HL-60/S4 treated with phorbol 12-myristate 13-acetate at 8.2 ng/mL for 4 days and 3 days (cell line): ENCODE results near the gene RSKR.
"Not testable (repeated sequence)": the region's sequence is repeated elsewhere in the genome, so short reads cannot be mapped to it uniquely, and the experiment has no call there.

Source experiments
- in situ Hi-C: fragments of 300-500 bp; cut with MboI; formaldehyde crosslinking; loops from 2 replicates; pipeline ENCODE4 v1.15.0; 2022; ENCODE audit warnings: low sequenced_read_pairs

The RSKR gene

GRCh38 chr17:28623696-28624095, 9.7 kb upstream of the RSKR start:
- in situ Hi-C loops: no loop called here

GRCh38 chr17:28622186-28622585, 8.2 kb upstream of the RSKR start:
- in situ Hi-C loops: no loop called here

GRCh38 chr17:28620010-28620409, 6.0 kb upstream of the RSKR start:
- in situ Hi-C loops: no loop called here

GRCh38 chr17:28618464-28618863, 4.5 kb upstream of the RSKR start:
- in situ Hi-C loops: no loop called here

- in situ Hi-C loops: no loop called here
Observed at GRCh38 chr17:28616281-28616680, 2.3 kb upstream of the RSKR start.

GRCh38 chr17:28615260-28615940, 1.4 kb upstream of the RSKR start:
- in situ Hi-C loops: no loop called here

- in situ Hi-C loops: no loop called here
Observed at GRCh38 chr17:28612936-28613872, 781 bp downstream of the RSKR start.

- in situ Hi-C loops: no loop called here
Observed at GRCh38 chr17:28612531-28612930, 1.5 kb downstream of the RSKR start.

GRCh38 chr17:28610376-28610775, 3.6 kb downstream of the RSKR start:
- in situ Hi-C loops: no loop called here

- in situ Hi-C loops: not testable (repeated sequence)
Observed at GRCh38 chr17:28604031-28604430, 10.0 kb downstream of the RSKR start.

GRCh38 chr17:28599311-28600184, 14.4 kb downstream of the RSKR start:
- in situ Hi-C loops: no loop called here

- in situ Hi-C loops: no loop called here
Observed at GRCh38 chr17:28598799-28599310, 15.1 kb downstream of the RSKR start, which contains the start of gene SPAG5. TSS of gene SPAG5 (minus strand) at chr17:28599025. CDS start at chr17:28598946, 79 bp downstream.

GRCh38 chr17:28598389-28598788, 15.6 kb downstream of the RSKR start:
- in situ Hi-C loops: no loop called here

GRCh38 chr17:28597606-28598383, 16.2 kb downstream of the RSKR start:
- in situ Hi-C loops: no loop called here

GRCh38 chr17:28592260-28592659, 21.7 kb downstream of the RSKR start:
- in situ Hi-C loops: no loop called here

- in situ Hi-C loops: no loop called here
Observed at GRCh38 chr17:28585851-28586250, 28.1 kb downstream of the RSKR start.

GRCh38 chr17:28584434-28584833, 29.6 kb downstream of the RSKR start:
- in situ Hi-C loops: no loop called here

- in situ Hi-C loops: no loop called here
Observed at GRCh38 chr17:28582513-28582912, 31.5 kb downstream of the RSKR start.

- in situ Hi-C loops: no loop called here
Observed at GRCh38 chr17:28580959-28581358, 33.0 kb downstream of the RSKR start.

GRCh38 chr17:28579526-28579925, 34.5 kb downstream of the RSKR start:
- in situ Hi-C loops: no loop called here
